Measurements from ENCODE around the gene KISS1. TPM values are rescaled to one million over a fixed set of nuclear protein-coding genes. Genes with fewer than 3 reads are reported as not detected.

KISS1 gene
- total RNA-seq, 4 donors from 2014 or later, result not detected

GRCh38 chr1:204151552-204152309 is 44.6 kb downstream of the KISS1 start, which contains the start of gene ETNK2:
Gene ETNK2, minus strand, starts transcription at chr1:204152044. Its CDS starts 192 bp downstream, at chr1:204151852.
- in situ Hi-C loops (cut with MboI; ENCODE audit: low pct_ligation_motif_present in 1 of 4, low pct_unique_long_range_greater_than_20kb in 1 of 4, low sequenced_read_pairs in 3 of 4), result no loop called here
- peak; percentile 57 for DNase-seq
- 2% methylated on average over 58 of the region's 94 CpGs; no CpG with 5 or more reads in 1 of the 2 donors for WGBS, 2 donors (ENCODE audit: low coverage in 1 of 2)

GRCh38 chr1:204150702-204151551 is 45.4 kb downstream of the KISS1 start:
- WGBS, 2 donors (ENCODE audit: low coverage in 1 of 2), result 45% methylated on average over 32 of the region's 33 CpGs; no CpG with 5 or more reads in 1 of the 2 donors
- no peak for DNase-seq
- peak overlapping the region; percentile 42 to 71 (median 66) for H3K4me3 ChIP-seq

More at GRCh38 chr1:204151552-204152309, 44.6 kb downstream of the KISS1 start, which contains the start of gene ETNK2:
- H3K27me3 ChIP-seq, result peaks cover 29% of the 10 kb centered on the region
- H3K9me3 ChIP-seq, result no peaks in the 10 kb centered on the region
- no peaks in the 10 kb centered on the region for H3K36me3 ChIP-seq
- H3K27ac ChIP-seq, result peak within 1 kb of the TSS; percentile 64 to 83 (median 68)
- TF ChIP-seq EP300 (IDR thresholded peaks at IDR 0.05; ENCODE audit: low read depth), result no peak
- TF ChIP-seq POLR2AphosphoS5 (IDR thresholded peaks at IDR 0.05), result no peak
- TF ChIP-seq POLR2A (IDR thresholded peaks at IDR 0.05), result no peak
- TF ChIP-seq, protein P1, sequence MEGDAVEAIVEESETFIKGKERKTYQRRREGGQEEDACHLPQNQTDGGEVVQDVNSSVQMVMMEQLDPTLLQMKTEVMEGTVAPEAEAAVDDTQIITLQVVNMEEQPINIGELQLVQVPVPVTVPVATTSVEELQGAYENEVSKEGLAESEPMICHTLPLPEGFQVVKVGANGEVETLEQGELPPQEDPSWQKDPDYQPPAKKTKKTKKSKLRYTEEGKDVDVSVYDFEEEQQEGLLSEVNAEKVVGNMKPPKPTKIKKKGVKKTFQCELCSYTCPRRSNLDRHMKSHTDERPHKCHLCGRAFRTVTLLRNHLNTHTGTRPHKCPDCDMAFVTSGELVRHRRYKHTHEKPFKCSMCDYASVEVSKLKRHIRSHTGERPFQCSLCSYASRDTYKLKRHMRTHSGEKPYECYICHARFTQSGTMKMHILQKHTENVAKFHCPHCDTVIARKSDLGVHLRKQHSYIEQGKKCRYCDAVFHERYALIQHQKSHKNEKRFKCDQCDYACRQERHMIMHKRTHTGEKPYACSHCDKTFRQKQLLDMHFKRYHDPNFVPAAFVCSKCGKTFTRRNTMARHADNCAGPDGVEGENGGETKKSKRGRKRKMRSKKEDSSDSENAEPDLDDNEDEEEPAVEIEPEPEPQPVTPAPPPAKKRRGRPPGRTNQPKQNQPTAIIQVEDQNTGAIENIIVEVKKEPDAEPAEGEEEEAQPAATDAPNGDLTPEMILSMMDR (IDR thresholded peaks at IDR 0.05), result no peak
- peaks cover 5 to 9% (median 6%) of the 10 kb centered on the region in 4 donors for H3K4me1 ChIP-seq
- intact Hi-C loops (cut with DNase I; ENCODE audit: low total_unique reads), result no loop called here
- H3K4me3 ChIP-seq, result peak within 1 kb of the TSS; percentile 42 to 71 (median 66)

DNA sequence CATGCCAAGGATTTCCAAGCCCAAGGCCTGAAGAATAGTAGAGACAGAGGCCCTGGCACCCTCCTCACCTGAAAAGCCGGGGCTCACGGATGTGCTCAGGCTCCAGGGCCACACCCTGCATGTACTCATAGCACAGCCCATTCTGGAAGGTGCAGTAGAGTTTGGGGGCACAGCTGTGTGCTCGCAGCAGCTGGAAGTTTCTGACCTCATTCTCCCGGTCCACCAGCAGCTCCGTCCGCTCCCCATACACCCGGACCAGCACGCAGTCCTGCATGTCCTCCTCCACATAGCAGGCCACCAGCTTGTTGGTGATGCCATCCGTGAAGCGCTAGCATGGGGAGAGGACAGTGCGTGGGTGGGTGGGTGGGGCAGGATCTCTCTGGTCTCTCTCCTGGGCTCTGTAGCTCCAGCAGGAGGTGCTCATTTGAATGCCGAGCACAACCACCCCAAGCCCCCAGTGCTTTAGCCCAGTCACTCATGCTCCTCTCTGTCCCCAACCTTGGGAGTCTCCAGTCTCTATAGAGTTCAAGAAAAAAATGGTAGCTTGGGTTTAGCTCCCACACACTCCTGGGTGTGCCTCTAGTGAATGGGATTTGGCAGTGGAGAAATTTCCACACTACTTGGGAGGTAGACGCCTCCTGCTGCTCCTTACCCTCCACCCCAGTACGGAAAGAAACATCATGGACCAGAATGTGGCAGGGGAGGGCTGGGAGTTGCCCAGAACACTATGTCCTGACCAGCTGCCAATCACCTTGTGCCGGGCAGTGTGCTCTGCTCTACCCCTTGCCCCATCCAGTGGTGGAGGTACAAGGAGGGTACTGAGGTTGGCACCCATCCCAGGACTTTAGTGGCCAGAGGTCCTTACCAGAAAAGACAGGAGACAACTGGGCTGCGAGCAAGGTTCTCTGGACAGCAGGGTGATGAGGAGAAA is 46.4 kb downstream of the KISS1 start:
- no peak overlapping the region for H3K4me3 ChIP-seq
- H3K36me3 ChIP-seq, result no peaks in the 10 kb centered on the region
- H3K4me1 ChIP-seq, result peaks cover 5 to 9% (median 6%) of the 10 kb centered on the region in 4 donors
- no peak for DNase-seq
- 71 to 79% methylated on average over 1 to 16 of the region's 16 CpGs for WGBS, 2 donors (ENCODE audit: low coverage in 1 of 2)
- in situ Hi-C loops (cut with MboI; ENCODE audit: low pct_ligation_motif_present in 1 of 4, low pct_unique_long_range_greater_than_20kb in 1 of 4, low sequenced_read_pairs in 3 of 4), result no loop called here
- no peaks in the 10 kb centered on the region for H3K9me3 ChIP-seq
- TF ChIP-seq POLR2A (IDR thresholded peaks at IDR 0.05), result no peak
- TF ChIP-seq, protein P1 (IDR thresholded peaks at IDR 0.05), result no peak
- intact Hi-C loops (cut with DNase I; ENCODE audit: low total_unique reads), result no loop called here
- H3K27me3 ChIP-seq, result peaks cover 29% of the 10 kb centered on the region
- H3K27ac ChIP-seq, result peak overlapping the region in 1 of 4 donors; percentile 83

More at GRCh38 chr1:204150702-204151551, 45.4 kb downstream of the KISS1 start:
- intact Hi-C loops (cut with DNase I; ENCODE audit: low total_unique reads) (no loop called here), in situ Hi-C loops (cut with MboI; ENCODE audit: low pct_ligation_motif_present in 1 of 4, low pct_unique_long_range_greater_than_20kb in 1 of 4, low sequenced_read_pairs in 3 of 4) (no loop called here)
- Histone ChIP-seq H3K4me1 (peaks cover 5 to 9% (median 6%) of the 10 kb centered on the region in 4 donors), H3K9me3 (no peaks in the 10 kb centered on the region), H3K27me3 (peaks cover 29% of the 10 kb centered on the region), H3K36me3 (no peaks in the 10 kb centered on the region), H3K27ac (peak overlapping the region; percentile 64 to 83 (median 68))
- TF ChIP-seq, protein P1 (IDR thresholded peaks at IDR 0.05), result no peak
- TF ChIP-seq POLR2AphosphoS5 (IDR thresholded peaks at IDR 0.05) (no peak), EP300 (IDR thresholded peaks at IDR 0.05; ENCODE audit: low read depth) (no peak), POLR2A (IDR thresholded peaks at IDR 0.05) (no peak)

Data from transverse colon (tissue), 4 donors.